Lower leg skin (tissue), 3 donors: ENCODE results near the gene STAU1.

Source experiments
- POLR2A ChIP-seq, 2 donors: fragments of 450-650 bp; IDR thresholded peaks; one replicate each; pipeline ENCODE4 v1.6.1; 2016 to 2017; ENCODE audit warnings: antibody characterized with exemption in 2 of 2, mild to moderate bottlenecking in 1 of 2, moderate library complexity in 1 of 2
- TF ChIP-seq, protein P1 (sequence below), 3 donors: fragments of 450-650 bp; IDR thresholded peaks; one replicate each; pipeline ENCODE4 v1.5.1; 2016; ENCODE audit warnings: antibody characterized with exemption in 3 of 3, mild to moderate bottlenecking in 3 of 3, moderate library complexity in 2 of 3

DNA sequence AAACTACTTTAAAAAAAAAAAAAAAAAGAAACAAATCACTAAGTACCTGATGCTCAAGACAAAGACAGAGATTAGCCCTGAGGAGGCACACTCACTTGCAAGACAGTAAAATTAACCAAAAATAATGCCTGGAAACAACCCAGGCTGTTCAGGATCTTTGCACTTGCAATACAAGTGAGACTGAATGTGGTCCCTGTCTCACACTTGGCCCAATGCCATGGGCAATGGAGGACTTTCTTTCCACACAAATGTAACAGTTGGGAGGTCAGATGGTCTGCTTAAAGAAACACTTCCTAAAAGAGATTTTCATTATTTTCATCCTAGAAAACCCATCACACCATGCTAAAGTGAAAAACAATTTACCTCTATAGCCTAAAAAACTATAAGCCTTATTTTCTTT is 16.2 kb downstream of the STAU1 start:
- TF ChIP-seq, protein P1, sequence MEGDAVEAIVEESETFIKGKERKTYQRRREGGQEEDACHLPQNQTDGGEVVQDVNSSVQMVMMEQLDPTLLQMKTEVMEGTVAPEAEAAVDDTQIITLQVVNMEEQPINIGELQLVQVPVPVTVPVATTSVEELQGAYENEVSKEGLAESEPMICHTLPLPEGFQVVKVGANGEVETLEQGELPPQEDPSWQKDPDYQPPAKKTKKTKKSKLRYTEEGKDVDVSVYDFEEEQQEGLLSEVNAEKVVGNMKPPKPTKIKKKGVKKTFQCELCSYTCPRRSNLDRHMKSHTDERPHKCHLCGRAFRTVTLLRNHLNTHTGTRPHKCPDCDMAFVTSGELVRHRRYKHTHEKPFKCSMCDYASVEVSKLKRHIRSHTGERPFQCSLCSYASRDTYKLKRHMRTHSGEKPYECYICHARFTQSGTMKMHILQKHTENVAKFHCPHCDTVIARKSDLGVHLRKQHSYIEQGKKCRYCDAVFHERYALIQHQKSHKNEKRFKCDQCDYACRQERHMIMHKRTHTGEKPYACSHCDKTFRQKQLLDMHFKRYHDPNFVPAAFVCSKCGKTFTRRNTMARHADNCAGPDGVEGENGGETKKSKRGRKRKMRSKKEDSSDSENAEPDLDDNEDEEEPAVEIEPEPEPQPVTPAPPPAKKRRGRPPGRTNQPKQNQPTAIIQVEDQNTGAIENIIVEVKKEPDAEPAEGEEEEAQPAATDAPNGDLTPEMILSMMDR (IDR thresholded peaks at IDR 0.05) = no peak
- TF ChIP-seq POLR2A (IDR thresholded peaks at IDR 0.05) = no peak
